ENCODE results near the gene COL6A1.

The COL6A1 gene

GRCh38 chr21:46008893-46009621 lies 27.5 kb downstream of the COL6A1 start:
- DNase-seq, result no peak

- DNase-seq, result no peak
Measured at GRCh38 chr21:46009951-46010705, 28.6 kb downstream of the COL6A1 start.

- DNase-seq, result no peak
Measured at GRCh38 chr21:46011267-46011967, 29.8 kb downstream of the COL6A1 start.

GRCh38 chr21:46012154-46012553 lies 30.6 kb downstream of the COL6A1 start:
- no peak for DNase-seq

GRCh38 chr21:46014828-46015227 lies 33.3 kb downstream of the COL6A1 start:
- no peak for DNase-seq

- DNase-seq, result no peak
Measured at GRCh38 chr21:46017148-46017547, 35.6 kb downstream of the COL6A1 start.

GRCh38 chr21:46017695-46018094 lies 36.1 kb downstream of the COL6A1 start:
- DNase-seq, result no peak

- no peak for DNase-seq
Measured at GRCh38 chr21:46018615-46019014, 37.0 kb downstream of the COL6A1 start.

- DNase-seq, result no peak
Measured at GRCh38 chr21:46020581-46020980, 39.0 kb downstream of the COL6A1 start.

GRCh38 chr21:46021398-46021797 lies 39.8 kb downstream of the COL6A1 start:
- DNase-seq, result no peak

GRCh38 chr21:46021978-46022544 lies 40.5 kb downstream of the COL6A1 start:
- DNase-seq, result no peak

GRCh38 chr21:46022551-46023525 lies 41.3 kb downstream of the COL6A1 start:
- no peak for DNase-seq

GRCh38 chr21:46023555-46023954 lies 42.0 kb downstream of the COL6A1 start:
- no peak for DNase-seq

GRCh38 chr21:46024141-46024540 lies 42.6 kb downstream of the COL6A1 start:
- no peak for DNase-seq

GRCh38 chr21:46025113-46025770 lies 43.7 kb downstream of the COL6A1 start:
- DNase-seq, result no peak

GRCh38 chr21:46027851-46028493 lies 46.4 kb downstream of the COL6A1 start:
- no peak for DNase-seq

GRCh38 chr21:46028573-46029091 lies 47.1 kb downstream of the COL6A1 start:
- no peak for DNase-seq

GRCh38 chr21:46029186-46029924 lies 47.8 kb downstream of the COL6A1 start:
- DNase-seq, result no peak

GRCh38 chr21:46031484-46031883 lies 49.9 kb downstream of the COL6A1 start:
- no peak for DNase-seq

- DNase-seq, result no peak
Measured at GRCh38 chr21:46032100-46032499, 50.5 kb downstream of the COL6A1 start.

All from activated CD4-positive, alpha-beta T cell treated with anti-CD3 and anti-CD28 coated beads, Interleukin-2, Interleukin-6, amounts not matched to agents 100 ng/mL and 50 ng/mL, durations not matched to agents 16 hours and 8 hours (primary cell).